Measurements from ENCODE around the gene FBN2.

The FBN2 gene

GRCh38 chr5:128252196-128252595, 285.8 kb downstream of the FBN2 start:
- TF ChIP-seq EZH2phosphoT487 (IDR thresholded peaks at IDR 0.05; ENCODE audit: borderline replicate concordance) (no peak), CTCF (conservative IDR thresholded peaks at IDR 0.05; ENCODE audit: low read length) (no peak)
- Histone ChIP-seq H2AFZ (ENCODE audit: low read length) (no peak overlapping the region), H4K20me1 (ENCODE audit: insufficient read depth, low read length, poor library complexity, severe bottlenecking) (no peaks in the 10 kb centered on the region), H3K79me2 (ENCODE audit: insufficient read depth, low read length) (no peaks in the 10 kb centered on the region), H3F3A (ENCODE audit: low read depth) (no peaks in the 10 kb centered on the region), H3K9ac (ENCODE audit: low read depth, low read length, poor library complexity, severe bottlenecking) (no peak overlapping the region), H3K27me3 (ENCODE audit: insufficient read depth, low read length, poor library complexity, severe bottlenecking) (no peaks in the 10 kb centered on the region), H3K9me2 (replicated peaks; ENCODE audit: low read depth, low read length) (no peaks in the 10 kb centered on the region), H3K36me3 (ENCODE audit: insufficient read depth, low read length) (no peaks in the 10 kb centered on the region), H3K4me3 (ENCODE audit: low read length, poor library complexity, severe bottlenecking) (no peak overlapping the region), H3K9me3 (ENCODE audit: insufficient read depth, low read depth, low read length) (no peaks in the 10 kb centered on the region), H3K4me2 (ENCODE audit: low read depth, low read length, poor library complexity, severe bottlenecking) (no peak overlapping the region), H3K4me1 (ENCODE audit: insufficient read depth, low read length, poor library complexity, severe bottlenecking) (no peaks in the 10 kb centered on the region)

GRCh38 chr5:128245974-128246373, 292.1 kb downstream of the FBN2 start:
- no peaks in the 10 kb centered on the region for H3K4me1 ChIP-seq (ENCODE audit: insufficient read depth, low read length, poor library complexity, severe bottlenecking)
- no peaks in the 10 kb centered on the region for H3F3A ChIP-seq (ENCODE audit: low read depth)
- H3K79me2 ChIP-seq (ENCODE audit: insufficient read depth, low read length), result no peaks in the 10 kb centered on the region
- no peaks in the 10 kb centered on the region for H3K36me3 ChIP-seq (ENCODE audit: insufficient read depth, low read length)
- no peaks in the 10 kb centered on the region for H3K9me3 ChIP-seq (ENCODE audit: insufficient read depth, low read depth, low read length)
- no peak overlapping the region for H3K4me3 ChIP-seq (ENCODE audit: low read length, poor library complexity, severe bottlenecking)
- TF ChIP-seq CTCF (conservative IDR thresholded peaks at IDR 0.05; ENCODE audit: low read length), result no peak
- TF ChIP-seq EZH2phosphoT487 (IDR thresholded peaks at IDR 0.05; ENCODE audit: borderline replicate concordance), result no peak
- H3K9me2 ChIP-seq (replicated peaks; ENCODE audit: low read depth, low read length), result no peaks in the 10 kb centered on the region
- H4K20me1 ChIP-seq (ENCODE audit: insufficient read depth, low read length, poor library complexity, severe bottlenecking), result no peaks in the 10 kb centered on the region
- H3K4me2 ChIP-seq (ENCODE audit: low read depth, low read length, poor library complexity, severe bottlenecking), result no peak overlapping the region
- no peak overlapping the region for H2AFZ ChIP-seq (ENCODE audit: low read length)
- H3K9ac ChIP-seq (ENCODE audit: low read depth, low read length, poor library complexity, severe bottlenecking), result no peak overlapping the region
- H3K27me3 ChIP-seq (ENCODE audit: insufficient read depth, low read length, poor library complexity, severe bottlenecking), result no peaks in the 10 kb centered on the region

GRCh38 chr5:128243958-128244582, 294.0 kb downstream of the FBN2 start:
- TF ChIP-seq CTCF (conservative IDR thresholded peaks at IDR 0.05; ENCODE audit: low read length), result no peak
- TF ChIP-seq EZH2phosphoT487 (IDR thresholded peaks at IDR 0.05; ENCODE audit: borderline replicate concordance), result no peak
- H3F3A ChIP-seq (ENCODE audit: low read depth), result no peaks in the 10 kb centered on the region
- H2AFZ ChIP-seq (ENCODE audit: low read length), result no peak overlapping the region
- H3K27me3 ChIP-seq (ENCODE audit: insufficient read depth, low read length, poor library complexity, severe bottlenecking), result no peaks in the 10 kb centered on the region
- H3K4me2 ChIP-seq (ENCODE audit: low read depth, low read length, poor library complexity, severe bottlenecking), result no peak overlapping the region
- H3K4me1 ChIP-seq (ENCODE audit: insufficient read depth, low read length, poor library complexity, severe bottlenecking), result no peaks in the 10 kb centered on the region
- H3K9me3 ChIP-seq (ENCODE audit: insufficient read depth, low read depth, low read length), result no peaks in the 10 kb centered on the region
- H3K4me3 ChIP-seq (ENCODE audit: low read length, poor library complexity, severe bottlenecking), result no peak overlapping the region
- no peaks in the 10 kb centered on the region for H3K9me2 ChIP-seq (replicated peaks; ENCODE audit: low read depth, low read length)
- no peaks in the 10 kb centered on the region for H3K79me2 ChIP-seq (ENCODE audit: insufficient read depth, low read length)
- no peaks in the 10 kb centered on the region for H4K20me1 ChIP-seq (ENCODE audit: insufficient read depth, low read length, poor library complexity, severe bottlenecking)
- no peaks in the 10 kb centered on the region for H3K36me3 ChIP-seq (ENCODE audit: insufficient read depth, low read length)
- H3K9ac ChIP-seq (ENCODE audit: low read depth, low read length, poor library complexity, severe bottlenecking), result no peak overlapping the region

All from Loucy (cell line).